GM12878 (cell line): ENCODE data around the gene TUBB4B.

ENCODE experiments used
- BHLHE40 ChIP-seq, 2 experiments: fragments of 450-650 bp in 1 of 2; IDR thresholded peaks; 2 replicates each; pipeline ENCODE4 v1.6.1; 2011 to 2017; ENCODE audit warnings: low read depth in 2 of 2, borderline replicate concordance in 1 of 2, improper control_type of control experiment in 1 of 2, low read length in 1 of 2, mild to moderate bottlenecking in 1 of 2
- FOS ChIP-seq: IDR thresholded peaks from 3 replicates; pipeline ENCODE4 v1.6.1; 2011; ENCODE audit warnings: borderline replicate concordance; ENCODE audit not compliant: insufficient read length; ENCODE audit errors: extremely low read depth
- NR2C1 ChIP-seq: fragments of 450-650 bp; IDR thresholded peaks from 2 replicates; pipeline ENCODE4 v1.6.1; 2017; ENCODE audit warnings: antibody characterized with exemption, mild to moderate bottlenecking, moderate library complexity
- POLR2A ChIP-seq: IDR thresholded peaks from 2 replicates; pipeline ENCODE4 v1.6.1; 2011; ENCODE audit warnings: low read depth, mild to moderate bottlenecking, low read length
- RAD51 ChIP-seq: fragments of 450-650 bp; IDR thresholded peaks from 2 replicates; pipeline ENCODE4 v1.6.1; 2016; ENCODE audit warnings: moderate library complexity, mild to moderate bottlenecking, inconsistent platforms
- SIX5 ChIP-seq: IDR thresholded peaks from 2 replicates; pipeline ENCODE4 v1.6.1; 2011; ENCODE audit warnings: mild to moderate bottlenecking, low read depth, low read length, moderate library complexity; ENCODE audit not compliant: severe bottlenecking
- STAT3 ChIP-seq: IDR thresholded peaks from 2 replicates; pipeline ENCODE4 v1.6.1; 2011; ENCODE audit warnings: low read depth, low read length, improper control_type of control experiment
- TAF1 ChIP-seq: IDR thresholded peaks from 2 replicates; pipeline ENCODE4 v1.6.1; 2011; ENCODE audit warnings: mild to moderate bottlenecking, low read depth, low read length, borderline replicate concordance
- TF ChIP-seq, protein P1 (sequence below): IDR thresholded peaks from 2 replicates; pipeline ENCODE4 v1.6.1; 2012; ENCODE audit warnings: mild to moderate bottlenecking, low read depth, low read length
- TF ChIP-seq, protein P2 (sequence below), 3 experiments: IDR thresholded peaks in 2 of 3; conservative IDR thresholded peaks in 1 of 3; 2 replicates each; pipeline ENCODE4 v1.5.1; 2011; ENCODE audit warnings: low read depth in 3 of 3, low read length in 3 of 3, mild to moderate bottlenecking in 3 of 3, control low read depth in 2 of 3, moderate library complexity in 2 of 3, inconsistent platforms in 1 of 3, mixed read lengths in 1 of 3; ENCODE audit not compliant: control insufficient read depth in 2 of 3, insufficient read depth in 1 of 3; ENCODE audit errors: extremely low read depth in 1 of 3

DNA sequence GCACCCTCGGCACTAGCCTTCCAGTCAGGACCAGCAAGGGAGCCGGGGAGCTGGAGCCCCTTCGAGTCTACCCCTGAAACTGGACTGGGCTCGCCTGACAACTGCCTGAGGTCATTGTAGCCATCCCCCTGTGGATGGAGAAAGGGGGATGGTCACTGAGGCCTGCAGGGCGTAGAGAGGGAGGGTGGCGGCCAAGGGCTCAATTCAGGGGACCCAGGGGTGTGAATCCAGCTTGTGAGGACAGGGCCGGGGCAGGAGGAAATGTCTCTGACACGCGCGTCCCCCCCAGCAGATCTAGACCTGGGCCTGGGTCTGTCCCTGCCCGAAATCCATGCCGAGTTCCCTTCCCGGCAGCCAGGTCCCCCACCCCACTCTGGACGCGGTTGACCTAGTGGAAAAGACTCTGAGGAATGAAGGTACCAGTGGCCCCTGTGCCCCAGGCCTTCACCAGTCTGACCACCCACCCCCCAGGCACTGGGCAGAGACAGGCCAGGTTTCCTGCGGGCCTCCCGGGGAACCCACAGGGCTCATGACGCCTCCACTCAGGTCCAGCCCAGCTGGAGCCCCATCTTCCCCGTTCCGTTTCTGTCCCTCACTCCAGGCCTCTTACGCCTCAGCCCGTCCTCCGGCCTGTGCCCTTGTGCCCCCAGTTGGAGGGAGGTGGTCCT is 9.6 kb upstream of the TUBB4B start:
- TF ChIP-seq, protein P1, sequence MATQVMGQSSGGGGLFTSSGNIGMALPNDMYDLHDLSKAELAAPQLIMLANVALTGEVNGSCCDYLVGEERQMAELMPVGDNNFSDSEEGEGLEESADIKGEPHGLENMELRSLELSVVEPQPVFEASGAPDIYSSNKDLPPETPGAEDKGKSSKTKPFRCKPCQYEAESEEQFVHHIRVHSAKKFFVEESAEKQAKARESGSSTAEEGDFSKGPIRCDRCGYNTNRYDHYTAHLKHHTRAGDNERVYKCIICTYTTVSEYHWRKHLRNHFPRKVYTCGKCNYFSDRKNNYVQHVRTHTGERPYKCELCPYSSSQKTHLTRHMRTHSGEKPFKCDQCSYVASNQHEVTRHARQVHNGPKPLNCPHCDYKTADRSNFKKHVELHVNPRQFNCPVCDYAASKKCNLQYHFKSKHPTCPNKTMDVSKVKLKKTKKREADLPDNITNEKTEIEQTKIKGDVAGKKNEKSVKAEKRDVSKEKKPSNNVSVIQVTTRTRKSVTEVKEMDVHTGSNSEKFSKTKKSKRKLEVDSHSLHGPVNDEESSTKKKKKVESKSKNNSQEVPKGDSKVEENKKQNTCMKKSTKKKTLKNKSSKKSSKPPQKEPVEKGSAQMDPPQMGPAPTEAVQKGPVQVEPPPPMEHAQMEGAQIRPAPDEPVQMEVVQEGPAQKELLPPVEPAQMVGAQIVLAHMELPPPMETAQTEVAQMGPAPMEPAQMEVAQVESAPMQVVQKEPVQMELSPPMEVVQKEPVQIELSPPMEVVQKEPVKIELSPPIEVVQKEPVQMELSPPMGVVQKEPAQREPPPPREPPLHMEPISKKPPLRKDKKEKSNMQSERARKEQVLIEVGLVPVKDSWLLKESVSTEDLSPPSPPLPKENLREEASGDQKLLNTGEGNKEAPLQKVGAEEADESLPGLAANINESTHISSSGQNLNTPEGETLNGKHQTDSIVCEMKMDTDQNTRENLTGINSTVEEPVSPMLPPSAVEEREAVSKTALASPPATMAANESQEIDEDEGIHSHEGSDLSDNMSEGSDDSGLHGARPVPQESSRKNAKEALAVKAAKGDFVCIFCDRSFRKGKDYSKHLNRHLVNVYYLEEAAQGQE = no peak
- TF ChIP-seq, protein P2, sequence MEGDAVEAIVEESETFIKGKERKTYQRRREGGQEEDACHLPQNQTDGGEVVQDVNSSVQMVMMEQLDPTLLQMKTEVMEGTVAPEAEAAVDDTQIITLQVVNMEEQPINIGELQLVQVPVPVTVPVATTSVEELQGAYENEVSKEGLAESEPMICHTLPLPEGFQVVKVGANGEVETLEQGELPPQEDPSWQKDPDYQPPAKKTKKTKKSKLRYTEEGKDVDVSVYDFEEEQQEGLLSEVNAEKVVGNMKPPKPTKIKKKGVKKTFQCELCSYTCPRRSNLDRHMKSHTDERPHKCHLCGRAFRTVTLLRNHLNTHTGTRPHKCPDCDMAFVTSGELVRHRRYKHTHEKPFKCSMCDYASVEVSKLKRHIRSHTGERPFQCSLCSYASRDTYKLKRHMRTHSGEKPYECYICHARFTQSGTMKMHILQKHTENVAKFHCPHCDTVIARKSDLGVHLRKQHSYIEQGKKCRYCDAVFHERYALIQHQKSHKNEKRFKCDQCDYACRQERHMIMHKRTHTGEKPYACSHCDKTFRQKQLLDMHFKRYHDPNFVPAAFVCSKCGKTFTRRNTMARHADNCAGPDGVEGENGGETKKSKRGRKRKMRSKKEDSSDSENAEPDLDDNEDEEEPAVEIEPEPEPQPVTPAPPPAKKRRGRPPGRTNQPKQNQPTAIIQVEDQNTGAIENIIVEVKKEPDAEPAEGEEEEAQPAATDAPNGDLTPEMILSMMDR (IDR thresholded peaks at IDR 0.05 in 2 of 3, conservative IDR thresholded peaks at IDR 0.05 in 1 of 3; ENCODE audit: control insufficient read depth in 2 of 3, extremely low read depth in 1 of 3, insufficient read depth in 1 of 3, low read depth in 3 of 3, low read length in 3 of 3) = no peak
- no peak for TF ChIP-seq POLR2A
- TF ChIP-seq RAD51 = no peak
- no peak for TF ChIP-seq FOS
- no peak for TF ChIP-seq BHLHE40 (IDR thresholded peaks at IDR 0.05; ENCODE audit: borderline replicate concordance in 1 of 2, low read depth in 2 of 2, low read length in 1 of 2)
- TF ChIP-seq NR2C1 = no peak
- no peak for TF ChIP-seq STAT3
- TF ChIP-seq TAF1 = no peak
- TF ChIP-seq SIX5 = no peak
